ENCODE measurements around the gene EEIG1.

The EEIG1 gene

DNA sequence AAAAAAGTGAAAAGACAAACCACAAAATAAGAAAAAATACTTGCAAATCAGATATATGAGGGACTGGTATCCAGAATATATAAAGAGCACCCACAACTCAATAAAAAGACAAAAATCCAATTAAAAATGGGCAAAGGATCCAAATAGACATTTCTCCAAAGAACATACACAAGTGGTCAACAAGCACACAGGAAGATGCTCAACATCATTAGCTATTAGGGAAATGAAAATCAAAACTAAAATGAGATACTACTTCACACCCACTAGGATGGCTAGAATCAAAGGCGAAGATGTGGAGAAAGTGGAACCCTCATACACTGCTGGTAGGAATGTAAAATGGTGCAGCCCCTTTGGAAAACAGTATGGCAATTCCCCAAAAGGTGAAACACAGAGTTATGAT, 22.1 kb downstream of the EEIG1 start:
- no peak for DNase-seq

DNA sequence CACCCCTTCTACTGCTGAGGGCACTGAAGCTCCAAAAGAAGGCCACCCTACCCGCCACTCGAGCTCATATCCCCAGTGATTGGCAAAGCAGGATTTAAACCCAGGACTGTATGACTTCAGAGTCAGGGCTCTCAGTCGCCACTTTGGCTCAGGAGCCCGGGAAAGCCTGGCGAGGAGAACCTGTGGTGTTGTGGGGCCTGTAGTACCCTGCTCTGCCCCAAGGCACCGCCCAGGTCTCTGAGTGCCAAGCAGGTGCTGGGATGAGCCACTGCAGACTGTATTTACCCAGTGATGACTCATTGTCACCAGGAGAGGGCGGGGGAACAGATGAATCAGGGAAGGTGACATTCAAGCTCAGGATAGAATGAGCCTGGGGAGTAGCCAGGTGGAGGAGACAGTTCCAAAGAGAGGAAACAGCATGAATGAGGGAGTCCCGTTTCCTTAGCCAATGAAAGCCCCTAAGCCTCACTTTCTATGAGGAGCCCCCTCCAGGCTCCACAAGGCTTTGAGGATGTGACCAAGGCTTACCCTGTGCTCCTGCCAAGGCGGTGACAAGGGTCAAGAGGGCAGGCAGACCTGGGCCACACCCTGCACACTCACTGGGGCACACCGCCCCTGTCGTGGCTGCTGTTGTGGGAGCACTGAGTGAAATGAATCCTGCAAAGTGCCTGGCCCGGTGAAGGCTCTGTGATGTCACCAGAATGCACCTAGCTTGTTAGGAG, 25.3 kb downstream of the EEIG1 start:
- peak; percentile 76 to 87 for DNase-seq

DNA sequence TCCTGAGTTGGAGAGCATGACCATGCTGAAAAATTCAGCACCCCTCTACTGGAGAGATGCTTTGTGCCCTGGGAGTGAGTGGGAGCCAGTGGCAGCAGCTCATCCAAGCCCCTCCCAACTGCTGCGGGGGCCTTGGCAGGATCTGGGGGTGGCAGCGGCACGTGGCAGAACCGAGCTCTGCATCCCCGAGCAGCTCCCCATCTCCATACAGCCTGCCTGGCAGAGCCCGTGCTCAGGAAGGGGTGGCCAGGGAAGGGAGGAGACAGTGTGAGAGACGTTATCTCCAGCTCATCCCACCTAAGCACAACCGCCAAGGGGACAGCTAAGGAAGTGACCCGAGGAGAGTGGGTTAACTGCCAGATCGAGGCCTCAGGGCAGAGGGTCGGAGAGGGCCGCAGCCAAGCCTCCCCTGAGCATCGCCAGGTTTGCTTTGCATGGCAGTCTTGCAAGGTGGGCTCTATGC, 25.9 kb downstream of the EEIG1 start:
- DNase-seq, result no peak

DNA sequence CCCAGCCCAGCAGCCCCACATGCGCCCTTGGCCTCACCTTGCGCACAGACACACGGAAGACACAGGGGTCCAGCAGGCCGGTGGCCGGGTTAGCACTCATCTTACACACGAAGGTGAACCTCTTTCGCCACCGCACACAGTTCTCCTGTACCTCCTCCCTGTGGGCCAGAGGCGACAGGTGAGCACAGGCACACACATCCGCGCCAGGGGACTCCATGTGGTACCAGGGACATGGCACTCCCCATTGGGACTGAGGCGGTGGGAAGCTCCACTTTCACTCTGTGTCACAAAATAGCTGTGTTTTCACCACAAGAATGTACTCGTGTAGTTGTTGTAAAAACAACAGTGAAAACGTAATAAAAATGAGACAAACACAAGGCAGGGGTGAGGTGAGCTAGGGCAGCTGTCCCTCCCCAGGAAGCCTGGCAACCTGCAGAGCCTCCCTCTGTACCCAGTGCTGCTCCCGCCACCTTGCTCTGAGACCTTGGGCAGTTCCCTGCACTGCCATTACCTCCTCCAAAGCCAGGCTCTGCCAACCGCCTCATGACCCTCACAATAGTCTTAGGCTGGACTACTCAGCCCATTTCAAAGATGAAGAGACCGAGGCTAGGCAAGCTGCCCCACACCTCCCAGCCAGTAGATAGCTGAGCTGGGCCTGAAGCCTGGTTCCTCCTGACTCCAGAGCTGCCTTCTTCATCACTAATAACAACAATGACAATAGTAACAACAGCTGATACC, 26.9 kb downstream of the EEIG1 start:
- DNase-seq, result no peak

DNA sequence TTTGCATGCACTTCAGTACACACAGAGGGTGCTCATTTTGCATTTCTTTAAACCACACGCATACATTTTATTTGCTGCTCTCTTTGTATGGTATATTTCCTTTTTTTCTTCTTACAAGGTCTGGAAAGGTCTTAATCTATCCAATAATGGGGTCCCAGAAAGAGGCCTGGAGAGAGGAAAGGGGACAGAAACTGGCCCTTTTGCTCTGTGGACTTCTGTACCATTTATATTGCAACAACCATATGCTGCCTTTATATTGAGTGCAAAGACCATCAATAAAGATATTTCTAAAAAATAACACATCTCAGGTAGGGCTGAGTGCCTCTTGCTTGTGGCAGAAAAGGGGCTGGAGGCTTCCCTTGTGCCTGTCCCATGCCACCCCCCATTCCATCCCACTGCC, 27.6 kb downstream of the EEIG1 start:
- no peak for DNase-seq

DNA sequence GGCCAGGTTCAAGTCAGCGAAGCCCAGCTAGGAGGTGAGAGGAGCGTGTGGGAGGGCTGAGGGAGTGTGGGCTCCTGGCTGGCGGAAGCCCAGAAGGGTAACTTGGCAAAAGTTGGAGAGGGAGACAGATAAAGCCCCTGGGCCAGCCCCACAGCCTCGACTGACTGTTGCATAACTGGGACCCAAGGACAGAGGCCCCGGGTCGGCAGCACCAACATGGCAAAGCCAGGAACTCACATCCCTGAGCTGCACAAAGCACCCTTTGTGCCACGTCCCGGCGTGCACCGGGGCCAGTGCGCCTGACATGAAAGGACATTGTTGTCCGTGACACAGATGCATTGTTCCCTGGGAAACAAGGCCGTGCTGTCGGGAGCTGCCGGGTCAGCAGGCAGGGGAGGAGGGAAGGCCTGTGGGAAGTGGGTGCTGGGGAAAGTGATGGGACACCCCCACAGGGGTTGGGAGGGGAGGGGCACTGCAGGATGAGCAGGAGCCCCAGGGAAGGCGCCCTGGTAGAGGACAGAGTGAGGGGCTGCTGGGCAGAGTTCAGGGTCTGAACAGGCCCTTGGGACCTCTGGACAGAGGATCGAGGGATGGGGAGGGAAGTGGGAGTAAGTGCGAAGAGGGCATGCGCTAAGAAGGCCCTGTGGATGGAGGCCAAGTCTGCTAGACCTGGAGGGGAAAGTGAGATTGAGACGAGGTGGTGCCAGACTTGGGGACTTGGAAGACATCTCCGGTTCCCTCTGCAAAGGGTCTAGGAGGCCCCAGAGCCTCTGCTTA, 30.1 kb downstream of the EEIG1 start:
- DNase-seq, result peak; percentile 22 to 76

DNA sequence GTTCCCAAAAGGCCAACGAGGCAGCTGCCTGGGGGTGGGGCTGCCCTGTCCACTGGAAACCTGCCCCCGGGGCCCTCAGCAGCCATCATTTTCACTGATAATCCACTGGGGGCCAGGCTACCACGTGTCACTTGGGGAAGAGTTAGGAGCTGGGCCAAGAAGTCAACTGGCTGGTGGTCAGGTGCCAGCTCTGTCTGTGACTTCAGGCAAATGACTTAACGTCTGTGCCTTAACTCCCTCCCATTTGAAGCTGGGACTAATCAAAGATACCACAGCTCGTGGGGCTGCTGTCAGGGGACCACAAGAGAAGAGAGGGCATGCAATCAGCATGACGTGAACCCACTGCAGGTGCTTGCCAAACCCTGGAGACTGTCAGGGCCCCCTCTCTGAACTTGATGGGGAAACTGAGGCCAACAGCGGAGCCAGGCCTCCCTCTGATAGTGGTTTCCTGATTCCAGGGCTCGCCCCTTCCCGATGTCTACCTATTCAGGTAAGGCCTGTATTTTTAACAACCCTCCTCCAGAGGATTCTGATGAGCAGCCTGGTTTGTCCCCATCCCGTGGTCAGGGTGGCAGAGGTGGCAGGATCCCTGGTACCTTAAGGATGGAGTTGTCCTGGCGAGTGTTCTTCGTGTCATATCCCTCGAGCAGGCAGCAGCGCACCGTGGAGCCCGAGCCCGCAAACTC, 30.8 kb downstream of the EEIG1 start:
- DNase-seq, result peak in 1 of 2 experiments; percentile 19

DNA sequence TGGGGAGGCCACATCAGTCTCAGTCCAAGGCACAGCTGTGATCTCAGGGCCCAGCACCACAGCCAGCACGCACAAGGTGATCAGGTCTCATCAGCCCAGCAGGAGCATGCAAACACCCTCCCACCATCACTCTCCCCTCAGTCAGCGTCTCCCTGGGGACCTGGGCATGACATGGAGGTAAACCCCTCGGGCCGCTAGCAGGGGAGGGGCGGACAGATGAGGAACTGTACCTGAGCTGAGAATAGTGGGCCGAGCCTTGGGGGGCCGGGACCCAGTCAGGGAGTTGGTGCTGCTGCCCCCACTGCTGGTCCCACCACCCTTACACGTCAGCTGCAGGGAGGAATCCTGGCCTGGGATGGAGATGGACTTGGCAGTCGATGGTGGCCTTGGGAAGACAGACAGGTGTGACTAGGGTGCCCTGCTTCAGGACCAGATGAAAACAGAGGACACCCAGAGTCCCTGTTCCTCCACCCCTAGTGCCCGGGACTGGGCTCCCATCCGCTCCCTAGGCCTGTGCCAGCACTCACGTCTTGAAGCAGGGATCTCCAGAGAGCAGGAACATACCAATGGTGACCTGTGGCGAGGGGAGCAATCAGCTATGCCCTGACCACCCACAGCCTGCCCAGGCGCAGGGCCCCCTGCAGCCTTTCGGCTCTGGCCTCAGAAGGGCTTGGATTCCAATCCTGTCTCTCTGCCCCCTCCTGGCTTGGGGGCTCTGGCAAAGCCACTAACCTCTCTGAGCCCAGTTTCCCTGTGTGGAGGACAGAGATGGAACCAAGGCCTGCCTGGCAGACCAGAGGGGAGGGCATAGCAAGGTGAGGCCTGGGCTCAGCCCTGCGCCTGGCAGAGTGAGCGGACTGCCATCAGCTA, 32.7 kb downstream of the EEIG1 start:
- DNase-seq, result peak; percentile 12 to 32

DNA sequence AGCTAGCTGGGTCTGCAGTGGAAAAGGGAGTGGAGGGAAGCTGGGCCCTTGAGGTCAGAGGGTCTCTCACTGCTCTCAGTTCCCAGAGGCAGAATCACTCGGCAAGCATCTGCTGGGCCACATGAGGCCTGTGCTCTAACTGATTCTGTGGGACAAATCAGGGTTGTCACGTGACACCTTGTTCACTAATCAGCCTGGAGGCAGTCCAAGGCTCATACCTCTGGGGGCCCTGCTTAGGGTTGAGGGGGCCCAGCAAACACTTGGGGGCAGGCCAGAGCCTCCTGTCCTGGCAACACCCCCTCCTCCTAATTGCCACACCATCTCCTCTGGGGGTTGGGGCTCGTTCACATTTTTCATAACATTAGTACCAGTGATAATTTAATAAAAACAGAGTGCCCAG, 34.1 kb downstream of the EEIG1 start:
- DNase-seq, result no peak

DNA sequence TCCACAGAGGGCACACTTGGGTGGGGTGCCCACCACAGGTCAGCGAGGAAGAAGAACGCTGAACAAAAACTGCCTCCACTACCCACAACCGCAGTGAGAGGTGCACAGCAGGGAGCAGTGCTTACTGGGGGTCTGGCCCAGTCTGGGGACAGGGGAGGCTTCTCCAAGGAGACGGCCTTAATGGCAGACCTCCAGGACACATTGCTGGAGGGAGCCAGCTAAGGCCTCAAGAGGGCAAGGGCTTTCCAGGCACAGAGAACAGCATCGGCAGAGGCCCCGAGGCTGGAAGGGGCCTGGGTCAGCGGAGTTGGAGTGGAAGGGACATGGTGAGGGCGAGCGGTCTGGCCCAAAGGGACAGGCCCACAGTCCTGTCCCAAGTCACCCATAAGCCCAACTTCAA, 34.8 kb downstream of the EEIG1 start:
- DNase-seq, result no peak

DNA sequence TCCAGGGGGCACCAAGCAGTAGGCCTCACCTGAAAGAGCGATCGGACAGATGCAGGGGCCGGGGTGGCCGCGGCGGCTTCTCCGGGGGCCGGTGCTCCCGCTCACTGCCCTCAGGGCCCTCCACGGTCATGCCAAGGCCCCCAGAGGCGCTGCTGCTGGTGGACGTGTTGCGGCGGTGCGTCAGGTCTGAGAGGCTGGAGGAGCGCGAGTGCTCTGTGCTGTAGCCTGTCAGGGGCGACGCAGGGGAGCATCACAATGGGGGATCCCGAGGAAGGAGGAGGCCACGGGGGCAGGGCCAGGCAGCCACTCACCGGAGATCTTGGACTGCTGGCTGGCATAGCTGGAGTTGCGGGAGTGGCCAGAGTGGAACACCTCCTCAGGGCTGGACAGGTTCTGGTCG, 35.5 kb downstream of the EEIG1 start:
- DNase-seq, result no peak

DNA sequence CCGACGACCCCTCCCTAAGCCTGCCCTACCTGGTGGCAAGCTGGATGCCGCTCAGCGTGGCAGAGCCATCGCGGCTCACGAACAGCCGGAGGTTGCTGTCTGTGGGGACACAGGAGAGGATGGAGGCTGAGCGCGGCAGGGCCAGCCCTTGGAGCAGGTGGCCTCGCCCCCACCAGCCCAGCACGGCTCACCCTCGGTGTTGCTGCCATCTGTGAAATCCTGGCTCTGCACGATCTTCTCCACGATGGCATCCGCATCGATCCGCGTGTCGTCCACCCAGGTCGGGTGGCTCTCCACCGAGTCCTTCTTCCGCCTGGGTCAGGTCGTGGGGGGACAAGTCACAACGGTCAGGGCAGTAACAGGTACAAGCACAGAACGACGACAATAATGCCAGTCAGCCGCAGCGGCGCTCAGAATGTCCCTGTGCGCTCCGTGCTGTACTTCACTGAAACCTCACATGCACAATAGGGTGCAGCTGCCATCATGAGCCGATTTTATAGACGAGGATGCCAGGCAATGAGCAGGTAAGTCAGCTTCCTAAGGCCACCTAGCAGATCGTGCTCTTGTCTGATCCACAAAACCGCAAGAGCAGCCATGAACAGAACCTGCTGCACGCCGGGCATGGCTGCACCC, 36.1 kb downstream of the EEIG1 start:
- DNase-seq, result no peak

DNA sequence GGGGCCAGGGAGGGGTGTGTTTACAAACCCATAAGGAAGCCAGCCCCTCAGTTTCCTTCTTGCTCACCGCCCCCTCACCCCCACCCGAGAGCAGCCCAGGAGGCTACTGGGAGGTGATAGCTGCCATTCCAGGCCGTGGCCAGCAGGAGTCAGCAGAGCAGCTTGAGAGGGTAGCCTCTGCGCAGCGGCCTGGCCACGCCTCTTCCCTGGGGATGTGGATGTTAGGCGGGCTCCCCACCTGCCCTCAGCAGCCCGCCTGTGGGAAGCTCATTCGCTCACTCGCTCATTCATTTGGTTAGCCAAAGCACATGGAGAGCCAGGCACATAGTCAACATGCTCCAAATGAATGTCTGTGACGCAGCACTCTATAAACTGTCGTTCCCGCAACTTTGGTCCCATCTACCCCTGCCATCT, 37.1 kb downstream of the EEIG1 start:
- DNase-seq, result peak; percentile 81 to 95

DNA sequence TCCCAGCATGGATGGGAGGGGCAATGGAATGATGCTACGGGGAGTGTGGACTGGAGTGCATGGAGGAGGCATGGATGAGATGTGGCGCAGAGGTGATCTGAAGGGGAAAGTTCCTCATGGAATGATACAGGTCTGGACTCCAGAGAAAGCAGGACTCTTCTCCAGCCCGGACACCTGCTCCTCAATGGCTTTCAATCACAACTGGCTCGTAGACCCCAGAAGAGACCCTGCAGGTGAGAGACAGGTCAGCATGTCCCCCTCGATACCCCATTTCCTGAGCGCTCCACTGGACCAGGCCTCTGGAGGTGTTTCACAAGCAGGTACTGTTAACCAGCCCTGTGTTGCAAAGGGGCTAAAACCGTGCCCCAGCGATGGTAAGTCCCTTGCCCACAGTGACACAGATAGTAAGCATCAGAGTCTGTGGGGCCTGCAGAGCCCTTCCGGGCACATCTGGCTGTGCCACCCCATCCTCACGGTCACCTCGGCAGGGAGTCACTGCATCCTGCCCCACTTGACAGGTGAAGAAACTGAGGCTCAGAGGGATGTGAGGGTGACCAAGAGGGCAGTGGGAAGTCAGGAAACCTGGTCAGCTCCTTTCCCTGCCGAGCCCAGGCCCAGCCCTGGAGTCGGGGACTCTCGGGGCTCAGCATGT, 37.7 kb downstream of the EEIG1 start:
- no peak for DNase-seq

DNA sequence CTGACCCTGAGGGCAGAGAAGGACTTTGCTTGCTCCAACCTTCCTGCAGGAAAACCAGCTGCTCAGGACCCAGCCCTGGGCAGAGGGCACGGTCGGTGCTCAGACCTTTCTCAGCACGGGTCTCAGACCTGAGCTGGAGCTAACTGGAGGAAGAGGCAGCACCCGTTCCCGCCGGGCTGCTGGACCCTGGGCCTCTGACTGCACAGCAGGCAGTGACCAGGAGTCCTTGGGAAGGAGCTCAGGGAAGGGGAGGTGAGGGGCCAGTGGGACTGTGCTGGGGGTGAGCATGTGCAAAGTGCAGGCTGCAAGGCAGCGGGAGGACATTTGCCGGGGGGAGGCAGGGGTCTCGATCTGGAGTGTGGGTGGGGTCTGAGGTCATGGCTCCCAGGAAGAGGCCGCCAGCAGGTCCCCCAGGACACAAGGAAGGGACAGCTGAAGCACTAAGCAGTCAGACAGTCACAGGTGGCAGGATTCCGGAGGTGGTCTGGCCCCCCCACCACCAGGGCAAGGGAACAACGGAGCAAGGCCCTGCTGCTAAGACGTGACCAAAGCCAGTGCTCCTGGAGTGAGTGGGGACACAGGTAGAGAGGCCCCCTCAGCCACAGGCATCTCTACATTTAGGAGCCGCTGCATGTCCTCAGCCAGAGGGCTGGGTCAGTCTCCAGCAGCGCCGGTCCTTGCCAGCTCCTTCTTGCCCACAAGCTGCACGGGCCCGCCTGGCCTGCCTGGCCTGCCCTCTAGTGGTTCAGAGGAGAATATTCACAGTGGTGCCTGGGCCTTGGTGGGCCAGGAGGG, 38.4 kb downstream of the EEIG1 start:
- DNase-seq, result peak in 1 of 2 experiments; percentile 50

DNA sequence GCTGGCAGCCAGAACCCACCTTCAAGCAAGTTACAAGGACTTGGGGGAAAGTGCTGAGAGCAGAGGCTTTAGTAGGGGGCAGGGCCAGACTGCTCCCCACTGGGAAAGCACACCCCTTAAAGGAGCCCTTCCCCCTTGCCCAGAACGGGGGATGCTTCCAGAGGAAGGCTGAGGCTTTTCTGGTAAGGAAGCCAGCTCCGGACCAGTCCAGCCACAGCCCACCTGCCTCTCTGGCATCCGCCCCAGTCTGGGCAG, 38.9 kb downstream of the EEIG1 start:
- no peak for DNase-seq

DNA sequence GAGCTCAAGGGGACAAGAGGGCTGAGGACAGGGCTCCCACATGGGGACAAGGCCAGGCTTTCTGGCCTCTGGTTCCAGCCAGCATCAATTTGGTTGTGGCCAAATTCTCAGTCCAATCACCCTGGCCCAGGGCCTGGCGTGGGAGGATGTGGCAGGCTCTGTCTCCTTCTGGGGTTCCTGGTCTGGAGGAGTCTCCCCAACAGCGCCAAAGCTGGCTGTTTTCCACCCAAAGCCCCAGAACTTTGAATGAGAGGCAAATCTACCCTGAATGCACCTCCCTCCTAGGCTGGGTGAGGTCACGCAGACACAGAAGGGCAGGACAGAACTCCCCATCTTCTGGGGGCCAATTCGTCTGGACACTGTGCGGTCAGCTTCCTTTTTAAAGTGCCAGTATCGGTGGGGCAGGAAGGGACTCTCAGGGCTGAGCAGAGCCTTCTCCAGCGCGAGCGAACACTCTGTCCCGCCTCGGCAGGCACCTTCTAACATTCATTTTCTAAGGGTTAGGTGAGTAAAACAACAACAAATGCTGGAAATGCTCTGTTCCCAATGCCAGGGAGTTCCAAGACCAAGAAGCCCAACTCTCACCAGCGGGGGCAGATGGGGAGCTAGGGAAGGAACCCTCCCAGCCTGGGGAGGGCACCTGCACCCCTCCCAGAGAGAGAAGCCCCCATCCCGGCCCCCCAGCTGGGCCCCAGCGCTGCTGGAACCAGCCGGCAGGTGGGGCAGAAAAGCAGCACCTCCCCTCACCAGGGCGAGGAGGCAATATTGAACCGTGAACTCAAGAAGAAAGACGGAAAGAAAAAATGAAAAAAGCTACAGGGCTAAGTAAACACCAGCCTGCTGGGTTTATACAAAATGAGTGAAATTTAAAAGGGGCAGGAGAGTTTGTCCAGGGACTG, 39.5 kb downstream of the EEIG1 start:
- no peak for DNase-seq

DNA sequence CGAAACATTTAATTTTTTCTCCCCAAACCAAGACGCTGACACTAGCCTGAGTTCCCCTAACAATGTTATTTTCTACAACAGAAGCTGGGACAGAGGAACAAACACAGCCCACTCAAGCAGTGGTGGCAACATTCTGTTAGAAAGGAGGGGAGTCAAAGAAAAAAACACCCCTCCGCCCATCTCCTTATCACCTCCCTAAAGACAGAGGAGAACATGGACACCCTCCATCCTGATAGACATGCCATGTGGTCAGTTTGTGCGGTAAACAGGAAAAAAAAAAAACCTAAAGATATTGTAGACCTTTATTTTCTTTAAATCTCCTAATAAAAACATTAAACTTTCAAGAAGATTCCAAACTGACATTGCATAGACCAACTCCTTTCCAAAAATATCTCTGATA, 40.2 kb downstream of the EEIG1 start:
- DNase-seq, result no peak

DNA sequence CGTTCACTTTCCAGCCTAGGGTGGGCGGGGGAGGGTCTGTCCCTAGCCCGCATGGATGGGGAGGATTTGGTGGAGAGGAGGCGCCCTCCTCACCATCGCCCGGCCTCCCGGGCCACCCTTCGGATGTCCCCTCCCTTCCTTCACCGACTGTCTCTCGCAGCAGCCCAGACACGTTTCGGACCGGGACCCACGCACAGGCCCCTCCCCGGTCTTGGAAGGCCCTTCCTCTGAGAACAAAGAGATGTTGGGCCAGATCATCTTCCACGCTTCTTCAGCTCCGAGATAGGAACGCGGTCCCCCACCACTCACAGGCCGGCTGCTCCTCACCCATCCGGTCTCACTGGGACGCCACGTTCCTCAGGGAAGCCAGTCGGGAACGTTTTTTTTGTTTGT, 42.5 kb downstream of the EEIG1 start:
- DNase-seq, result no peak
